GM18861 (cell line): Measurements from ENCODE around the gene TELO2.

ENCODE experiments used
- ATAC-seq: cut with Tn5 transposase; IDR thresholded peaks from one replicate; pipeline ENCODE4 v1.9.1; 2021; ENCODE audit not compliant: unreplicated experiment

TELO2 gene

GRCh38 chr16:1534021-1535020 is 41.2 kb downstream of the TELO2 start:
- no peak for ATAC-seq

GRCh38 chr16:1535391-1536291 is 42.5 kb downstream of the TELO2 start:
- no peak for ATAC-seq

- no peak for ATAC-seq
These were observed 43.4 kb downstream of the TELO2 start for GRCh38 chr16:1536601-1537000.

- no peak for ATAC-seq
These were observed 44.0 kb downstream of the TELO2 start for GRCh38 chr16:1537138-1537577.

- no peak for ATAC-seq
These were observed 44.7 kb downstream of the TELO2 start for GRCh38 chr16:1537763-1538289.

GRCh38 chr16:1538804-1539520 is 45.8 kb downstream of the TELO2 start:
- ATAC-seq: no peak

GRCh38 chr16:1539720-1540555 is 46.8 kb downstream of the TELO2 start:
- ATAC-seq: no peak

- no peak for ATAC-seq
These were observed 47.3 kb downstream of the TELO2 start for GRCh38 chr16:1540556-1540855.

GRCh38 chr16:1541293-1542165 is 48.4 kb downstream of the TELO2 start:
- no peak for ATAC-seq

GRCh38 chr16:1542166-1542500 is 49.0 kb downstream of the TELO2 start:
- no peak for ATAC-seq

GRCh38 chr16:1542533-1542932 is 49.4 kb downstream of the TELO2 start:
- no peak for ATAC-seq

GRCh38 chr16:1543085-1543896 is 50.1 kb downstream of the TELO2 start:
- ATAC-seq: no peak

- no peak for ATAC-seq
These were observed 52.2 kb downstream of the TELO2 start for GRCh38 chr16:1545044-1546040.

GRCh38 chr16:1546430-1546829 is 53.3 kb downstream of the TELO2 start:
- ATAC-seq: no peak

GRCh38 chr16:1548233-1548632 is 55.1 kb downstream of the TELO2 start:
- ATAC-seq: no peak

GRCh38 chr16:1548727-1549126 is 55.6 kb downstream of the TELO2 start:
- no peak for ATAC-seq

GRCh38 chr16:1550069-1550468 is 56.9 kb downstream of the TELO2 start:
- no peak for ATAC-seq
